Stimulated activated naive CD8-positive, alpha-beta T cell treated with anti-CD3 and anti-CD28 coated beads, Interleukin-15, Interleukin-2, amounts not matched to agents 100 ng/mL and 50 ng/mL, for 24 hours (primary cell): ENCODE measurements around the gene PDZD2.

ENCODE experiments used
- H3K27ac Mint-ChIP-seq: one replicate; pipeline ENCODE4 v1.8.0; 2021; ENCODE audit warnings: mild to moderate bottlenecking, mixed read lengths
- H3K27me3 Mint-ChIP-seq: one replicate; pipeline ENCODE4 v1.8.0; 2021; ENCODE audit warnings: mixed read lengths
- H3K36me3 Mint-ChIP-seq: one replicate; pipeline ENCODE4 v1.8.0; 2021; ENCODE audit warnings: low read depth, mixed read lengths
- H3K4me1 Mint-ChIP-seq: one replicate; pipeline ENCODE4 v1.8.0; 2021; ENCODE audit warnings: low read depth, mixed read lengths
- H3K4me3 Mint-ChIP-seq: one replicate; pipeline ENCODE4 v1.8.0; 2021; ENCODE audit warnings: mild to moderate bottlenecking, mixed read lengths
- H3K9me3 Mint-ChIP-seq: one replicate; pipeline ENCODE4 v1.8.0; 2021; ENCODE audit warnings: mixed read lengths

The PDZD2 gene

DNA sequence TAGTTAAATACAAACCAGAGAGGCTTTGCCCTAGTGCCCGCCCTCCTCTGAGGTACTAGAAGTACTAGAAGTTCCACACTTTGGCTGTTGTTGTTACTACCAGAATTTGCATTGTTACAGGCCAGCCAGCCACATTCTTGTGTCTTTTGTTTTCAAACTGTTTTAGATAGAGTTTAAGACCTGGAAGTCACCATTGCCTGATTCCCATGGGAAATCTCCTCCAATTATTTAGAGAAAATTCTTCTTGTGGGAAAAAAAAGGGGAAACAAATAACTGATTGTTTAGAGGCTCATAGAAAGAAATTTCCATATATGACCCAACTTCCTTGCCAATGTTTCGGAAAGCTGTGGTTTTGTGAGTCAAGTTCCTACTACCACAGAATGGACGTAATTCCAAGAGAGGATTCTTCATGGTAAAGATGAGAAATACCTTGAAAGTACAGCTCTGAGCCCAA, 282.9 kb downstream of the PDZD2 start:
- H3K27ac Mint-ChIP-seq: no peak overlapping the region
- H3K4me1 Mint-ChIP-seq: no peaks in the 10 kb centered on the region
- H3K27me3 Mint-ChIP-seq: no peaks in the 10 kb centered on the region
- H3K9me3 Mint-ChIP-seq: no peaks in the 10 kb centered on the region
- no peak overlapping the region for H3K4me3 Mint-ChIP-seq
- H3K36me3 Mint-ChIP-seq: no peaks in the 10 kb centered on the region

DNA sequence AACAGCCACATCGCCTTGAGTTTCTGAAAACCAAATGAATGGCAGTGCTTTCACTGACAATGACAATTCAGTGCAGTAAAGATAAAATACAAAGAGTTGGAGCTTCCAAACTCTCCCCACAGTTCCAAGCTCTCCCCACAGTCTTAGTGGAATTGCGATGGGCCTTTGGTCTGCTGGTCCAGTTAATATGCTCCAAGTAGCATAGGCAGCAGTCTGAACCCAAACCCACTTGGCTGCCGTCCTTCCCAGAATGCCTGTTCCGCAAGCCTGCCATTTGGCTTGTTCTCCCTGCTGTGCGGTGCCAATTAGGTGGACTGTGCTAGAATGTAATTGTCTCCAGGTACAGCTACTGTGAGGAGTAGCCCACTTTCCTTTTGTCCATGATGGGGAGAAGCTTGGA, 285.1 kb downstream of the PDZD2 start:
- Mint-ChIP-seq H3K36me3 (no peaks in the 10 kb centered on the region), H3K4me1 (no peaks in the 10 kb centered on the region), H3K4me3 (no peak overlapping the region), H3K27ac (no peak overlapping the region), H3K27me3 (no peaks in the 10 kb centered on the region), H3K9me3 (no peaks in the 10 kb centered on the region)

DNA sequence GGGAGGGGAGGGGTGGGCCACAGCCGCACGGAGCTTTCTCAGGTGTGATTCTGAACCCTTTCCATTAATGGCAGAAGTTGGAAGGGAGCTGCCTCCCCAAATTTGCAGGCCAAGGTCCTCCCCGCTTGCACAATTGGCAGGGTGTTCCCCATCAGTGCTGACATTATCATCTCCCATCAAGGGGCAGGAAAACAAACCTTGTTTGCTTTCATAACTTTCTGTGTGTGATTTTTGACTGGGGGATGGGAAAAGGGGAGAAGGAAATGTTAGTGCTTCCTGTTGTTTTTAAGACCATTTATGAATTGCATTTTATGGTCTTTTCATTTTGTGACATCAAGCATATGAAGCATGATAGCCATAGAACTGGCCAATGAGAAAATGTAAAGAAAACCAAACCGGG, 292.9 kb downstream of the PDZD2 start:
- H3K4me1 Mint-ChIP-seq: no peaks in the 10 kb centered on the region
- H3K9me3 Mint-ChIP-seq: no peaks in the 10 kb centered on the region
- no peak overlapping the region for H3K4me3 Mint-ChIP-seq
- H3K27me3 Mint-ChIP-seq: no peaks in the 10 kb centered on the region
- H3K27ac Mint-ChIP-seq: no peak overlapping the region
- H3K36me3 Mint-ChIP-seq: no peaks in the 10 kb centered on the region

DNA sequence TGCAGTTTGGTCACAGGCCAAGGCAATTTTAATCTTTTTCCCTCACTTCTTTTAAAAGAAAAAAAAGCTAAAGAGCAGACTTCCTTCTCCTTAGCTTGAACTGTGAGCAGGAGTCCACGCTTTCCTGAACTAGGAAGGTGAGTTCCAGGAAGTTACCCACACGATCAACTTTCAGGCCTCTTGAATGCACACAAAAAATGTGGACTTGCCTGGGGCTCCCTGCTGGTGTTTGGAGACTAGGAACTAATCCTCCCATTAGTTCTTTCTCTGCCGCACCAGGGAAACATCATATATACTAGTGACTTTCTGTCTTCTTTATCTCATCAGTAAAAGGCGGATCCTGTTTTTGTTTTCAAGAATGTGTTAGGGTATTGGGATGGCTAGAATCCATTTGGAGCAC, 295.2 kb downstream of the PDZD2 start:
- no peak overlapping the region for H3K4me3 Mint-ChIP-seq
- peaks cover 3% of the 10 kb centered on the region for H3K9me3 Mint-ChIP-seq
- no peaks in the 10 kb centered on the region for H3K4me1 Mint-ChIP-seq
- H3K27me3 Mint-ChIP-seq: no peaks in the 10 kb centered on the region
- no peak overlapping the region for H3K27ac Mint-ChIP-seq
- no peaks in the 10 kb centered on the region for H3K36me3 Mint-ChIP-seq

DNA sequence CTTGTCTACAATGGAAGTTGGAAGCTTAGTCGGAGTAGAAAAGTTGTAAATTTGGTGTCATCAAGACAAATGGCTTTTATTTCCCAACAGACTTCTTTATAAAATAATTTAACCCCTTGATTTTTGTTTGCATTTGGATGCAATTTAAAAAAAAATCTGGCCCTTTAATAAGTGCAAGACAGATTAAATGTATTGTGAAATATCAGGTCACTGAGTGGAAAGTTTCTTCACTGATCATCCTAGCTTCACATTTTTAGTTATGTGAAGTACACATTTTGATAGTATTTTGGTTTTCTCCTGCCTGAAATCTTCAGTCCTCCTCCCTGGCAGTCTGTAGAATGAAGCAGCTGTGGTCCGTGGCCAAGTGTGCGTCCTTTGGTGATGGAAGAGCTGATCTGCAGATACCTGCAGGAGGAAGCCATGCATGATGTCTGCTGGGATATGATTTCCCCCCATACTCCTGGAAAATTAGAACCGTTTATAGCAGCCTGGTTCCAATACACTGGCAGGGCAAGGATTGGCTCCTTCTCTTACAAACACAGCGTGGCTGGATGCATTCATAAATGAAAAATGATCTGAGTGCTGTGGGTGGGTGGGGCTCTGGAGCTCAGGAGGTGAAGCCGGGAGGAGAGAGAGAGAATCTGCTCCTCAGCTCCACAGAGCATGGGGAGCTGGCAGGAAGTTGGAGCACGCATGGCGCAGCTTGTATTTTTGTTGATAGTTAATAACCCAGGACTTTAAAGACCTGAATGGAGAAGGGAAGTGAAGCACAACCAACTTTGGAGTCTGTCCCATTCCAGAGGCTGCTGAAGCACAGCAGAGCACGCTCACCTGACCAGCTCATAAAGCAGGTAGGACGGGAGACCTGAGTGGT, 296.8 kb downstream of the PDZD2 start:
- no peaks in the 10 kb centered on the region for H3K36me3 Mint-ChIP-seq
- H3K27ac Mint-ChIP-seq: no peak overlapping the region
- H3K9me3 Mint-ChIP-seq: peaks cover 3% of the 10 kb centered on the region
- no peak overlapping the region for H3K4me3 Mint-ChIP-seq
- no peaks in the 10 kb centered on the region for H3K4me1 Mint-ChIP-seq
- H3K27me3 Mint-ChIP-seq: no peaks in the 10 kb centered on the region

DNA sequence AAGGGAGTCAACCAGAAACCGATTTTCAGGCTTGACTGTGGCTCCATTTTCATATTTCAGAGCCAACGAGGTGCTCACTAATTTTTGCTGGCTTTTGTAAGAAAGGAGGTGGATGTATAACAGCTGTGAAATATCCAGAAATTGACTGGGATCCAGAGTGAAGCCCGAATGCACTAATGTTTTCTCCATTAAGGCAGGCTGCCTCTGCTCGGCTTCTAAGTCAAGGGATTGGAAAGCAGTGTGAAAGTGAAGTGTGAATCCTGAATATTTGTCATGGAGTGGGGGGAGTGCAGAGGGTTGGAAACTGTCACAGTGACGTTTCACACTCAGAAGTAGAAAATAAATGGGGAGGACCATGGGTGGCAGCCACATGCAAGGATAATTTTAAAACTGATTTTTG, 297.8 kb downstream of the PDZD2 start:
- Mint-ChIP-seq H3K4me1 (no peaks in the 10 kb centered on the region), H3K9me3 (peaks cover 3% of the 10 kb centered on the region), H3K36me3 (no peaks in the 10 kb centered on the region), H3K27me3 (no peaks in the 10 kb centered on the region), H3K4me3 (no peak overlapping the region), H3K27ac (no peak overlapping the region)

DNA sequence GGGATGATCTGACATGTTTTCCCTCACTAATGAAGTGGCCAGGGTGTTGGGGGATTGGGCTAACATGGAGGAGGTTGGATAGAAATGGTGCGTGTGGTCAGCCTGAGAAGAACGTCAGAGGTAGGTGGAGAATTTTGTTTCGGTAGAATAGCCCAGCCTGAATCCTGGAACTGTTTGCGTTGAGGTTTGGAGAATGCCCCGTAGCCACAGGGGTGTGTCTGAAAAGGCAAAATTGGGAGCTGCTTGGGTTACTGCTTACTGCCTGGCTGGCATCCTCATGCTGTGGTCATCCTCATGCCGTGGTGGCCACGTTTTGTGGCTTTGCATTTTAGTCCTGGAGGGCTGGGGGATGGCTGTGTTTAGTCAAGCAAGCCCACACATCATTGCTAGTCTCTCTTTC, 298.3 kb downstream of the PDZD2 start:
- Mint-ChIP-seq H3K27ac (no peak overlapping the region), H3K27me3 (no peaks in the 10 kb centered on the region), H3K4me3 (no peak overlapping the region), H3K36me3 (no peaks in the 10 kb centered on the region), H3K9me3 (peaks cover 3% of the 10 kb centered on the region), H3K4me1 (no peaks in the 10 kb centered on the region)

DNA sequence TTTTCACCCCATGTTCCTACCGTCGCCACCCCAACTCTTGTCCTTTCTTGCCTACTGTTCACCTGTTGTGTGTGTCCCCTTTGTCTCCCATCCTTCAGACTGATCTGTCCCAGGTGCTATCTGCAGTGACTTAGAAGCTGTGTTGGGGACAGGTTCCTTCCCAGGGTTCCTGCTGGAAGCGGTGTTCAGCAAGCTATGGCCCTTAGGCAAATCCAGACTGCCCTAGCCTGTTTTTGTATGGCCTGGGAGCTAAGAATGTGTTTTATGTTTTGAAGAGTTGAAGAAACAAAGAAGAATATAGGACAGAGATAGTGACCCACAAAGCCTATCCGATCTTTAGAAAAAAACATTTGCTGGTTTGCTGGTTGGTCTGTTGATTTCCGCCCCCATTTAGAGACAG, 298.8 kb downstream of the PDZD2 start:
- no peak overlapping the region for H3K4me3 Mint-ChIP-seq
- no peaks in the 10 kb centered on the region for H3K36me3 Mint-ChIP-seq
- no peaks in the 10 kb centered on the region for H3K27me3 Mint-ChIP-seq
- H3K4me1 Mint-ChIP-seq: no peaks in the 10 kb centered on the region
- peaks cover 3% of the 10 kb centered on the region for H3K9me3 Mint-ChIP-seq
- no peak overlapping the region for H3K27ac Mint-ChIP-seq

DNA sequence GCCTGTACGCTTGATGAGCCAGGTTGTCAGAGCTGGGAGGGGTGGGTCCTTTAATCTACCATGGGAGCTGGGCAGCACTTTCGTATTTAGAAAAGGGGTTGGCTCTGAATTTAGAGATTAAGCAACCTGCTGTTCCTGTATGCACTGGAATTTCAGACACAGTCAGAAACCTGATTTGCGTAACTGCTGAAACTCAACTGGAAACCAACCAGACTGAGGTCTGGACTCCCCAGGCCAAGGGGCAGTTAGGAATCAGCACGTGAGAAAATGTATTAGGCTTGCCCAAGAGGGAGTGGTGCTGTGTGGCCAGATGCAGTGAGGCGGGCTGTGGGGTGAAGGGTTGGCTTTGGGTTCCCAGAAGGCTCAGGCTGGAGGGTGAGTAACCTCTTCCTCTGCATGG, 300.2 kb downstream of the PDZD2 start:
- H3K9me3 Mint-ChIP-seq: peaks cover 3% of the 10 kb centered on the region
- no peak overlapping the region for H3K4me3 Mint-ChIP-seq
- no peaks in the 10 kb centered on the region for H3K4me1 Mint-ChIP-seq
- no peaks in the 10 kb centered on the region for H3K27me3 Mint-ChIP-seq
- H3K27ac Mint-ChIP-seq: no peak overlapping the region
- H3K36me3 Mint-ChIP-seq: no peaks in the 10 kb centered on the region

DNA sequence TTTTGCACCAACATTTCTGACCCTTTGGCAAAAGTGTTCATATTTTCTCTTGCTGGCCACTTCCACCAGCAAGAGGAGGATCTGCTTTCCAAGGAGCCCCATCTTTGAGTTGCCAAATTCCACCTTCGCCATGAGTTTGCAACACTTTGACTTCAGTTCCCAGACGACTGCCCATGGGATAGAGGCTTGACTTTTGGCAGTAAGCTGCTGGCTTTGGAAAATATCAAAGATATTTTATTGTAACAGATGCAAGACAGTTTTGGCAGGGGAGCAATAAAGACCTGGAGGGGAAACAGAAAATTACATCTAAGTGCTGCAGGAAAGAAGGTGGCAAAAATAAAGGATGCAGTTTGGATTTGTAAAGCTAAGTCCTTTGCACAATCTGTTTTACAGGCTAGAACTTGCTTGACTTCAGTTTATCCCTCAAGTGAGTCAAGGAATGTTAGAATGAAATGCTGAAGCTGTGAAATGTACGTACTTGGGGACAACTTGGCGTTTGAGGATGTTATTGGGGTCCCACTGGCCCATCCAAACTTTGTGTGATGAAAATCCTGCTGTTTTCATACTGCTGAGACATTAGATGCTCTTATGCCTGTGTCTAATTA, 302.3 kb downstream of the PDZD2 start:
- Mint-ChIP-seq H3K4me1 (no peaks in the 10 kb centered on the region), H3K27me3 (no peaks in the 10 kb centered on the region), H3K27ac (no peak overlapping the region), H3K9me3 (peaks cover 3% of the 10 kb centered on the region), H3K36me3 (no peaks in the 10 kb centered on the region), H3K4me3 (no peak overlapping the region)

DNA sequence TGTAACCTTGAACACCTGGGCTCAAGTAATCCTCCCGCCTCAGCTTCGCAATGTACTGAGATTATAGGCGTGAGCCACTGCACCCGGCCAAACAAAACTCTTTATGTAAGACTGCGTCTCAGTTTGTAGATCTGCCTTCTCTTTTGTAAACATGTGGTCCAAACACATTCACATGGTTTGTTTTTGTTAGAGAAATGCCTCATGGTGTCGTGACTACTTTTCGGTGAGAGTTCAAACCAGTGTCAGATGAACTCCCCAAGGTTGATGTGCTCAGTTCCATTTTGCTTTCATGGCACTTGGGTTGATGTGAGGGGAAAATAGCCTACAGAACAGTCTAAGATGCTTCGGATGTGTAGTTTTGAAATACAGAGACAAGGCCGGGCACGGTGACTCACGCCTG, 303.6 kb downstream of the PDZD2 start:
- no peaks in the 10 kb centered on the region for H3K4me1 Mint-ChIP-seq
- H3K9me3 Mint-ChIP-seq: peaks cover 3% of the 10 kb centered on the region
- H3K4me3 Mint-ChIP-seq: no peak overlapping the region
- H3K27me3 Mint-ChIP-seq: no peaks in the 10 kb centered on the region
- H3K36me3 Mint-ChIP-seq: no peaks in the 10 kb centered on the region
- no peak overlapping the region for H3K27ac Mint-ChIP-seq

DNA sequence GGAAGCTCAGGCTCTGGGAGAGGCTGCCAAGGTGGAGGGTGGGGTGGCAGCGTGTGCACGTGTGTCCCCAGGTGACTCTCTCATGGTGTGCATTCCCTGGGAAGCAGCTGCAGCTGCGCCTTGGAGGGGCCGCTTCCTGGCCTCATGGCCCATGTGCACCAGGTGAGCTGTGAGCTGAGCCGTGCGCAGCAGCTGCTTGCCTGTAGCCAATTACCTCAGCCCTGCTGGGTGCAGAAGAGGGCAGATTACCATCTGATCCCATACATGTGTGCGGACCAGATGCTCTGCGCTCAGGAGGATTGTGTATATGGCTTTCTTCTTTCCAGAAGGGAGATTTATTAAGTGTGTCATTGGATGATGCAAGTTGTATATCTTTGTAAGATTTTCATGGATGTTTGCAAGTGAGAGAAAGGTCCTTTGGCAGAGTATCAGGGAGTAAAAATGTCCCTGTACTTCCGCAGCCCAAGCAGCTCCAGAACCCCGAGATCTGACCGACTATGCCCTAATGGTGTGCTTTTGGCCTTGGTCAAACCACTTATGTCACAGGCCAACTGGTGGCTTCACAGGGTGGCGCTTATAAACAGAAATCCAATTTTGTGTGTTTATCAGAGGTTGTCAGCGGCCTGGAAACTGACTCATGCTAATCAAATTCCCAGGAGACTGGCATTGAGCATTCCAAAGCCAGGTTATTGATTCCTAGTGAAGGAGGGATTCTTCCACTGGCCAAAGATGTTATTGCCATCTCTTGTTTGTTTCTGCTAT, 305.9 kb downstream of the PDZD2 start:
- Mint-ChIP-seq H3K9me3 (no peaks in the 10 kb centered on the region), H3K27ac (no peak overlapping the region), H3K36me3 (no peaks in the 10 kb centered on the region), H3K27me3 (no peaks in the 10 kb centered on the region), H3K4me1 (no peaks in the 10 kb centered on the region), H3K4me3 (no peak overlapping the region)

DNA sequence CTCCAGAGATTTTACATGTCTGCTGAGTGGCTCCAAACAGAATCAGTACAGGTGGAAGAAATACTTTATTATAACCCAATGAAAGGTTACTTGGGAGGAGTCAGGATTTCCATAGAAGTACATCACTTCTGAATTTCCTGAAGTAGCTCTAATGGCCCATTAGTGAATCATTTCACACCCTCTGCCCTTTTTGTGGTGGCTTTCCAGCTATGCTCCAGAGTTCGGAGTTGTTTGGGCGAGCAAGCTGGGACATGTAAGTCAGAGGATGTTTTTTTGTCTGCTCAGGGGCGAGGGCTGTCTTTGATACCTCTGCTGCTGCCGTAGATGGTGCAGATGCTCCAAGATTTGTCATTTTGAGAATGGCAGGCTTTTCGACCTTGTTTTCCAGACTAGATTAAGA, 309.1 kb downstream of the PDZD2 start:
- Mint-ChIP-seq H3K36me3 (no peaks in the 10 kb centered on the region), H3K27ac (no peak overlapping the region), H3K27me3 (no peaks in the 10 kb centered on the region), H3K4me1 (no peaks in the 10 kb centered on the region), H3K9me3 (no peaks in the 10 kb centered on the region), H3K4me3 (no peak overlapping the region)

DNA sequence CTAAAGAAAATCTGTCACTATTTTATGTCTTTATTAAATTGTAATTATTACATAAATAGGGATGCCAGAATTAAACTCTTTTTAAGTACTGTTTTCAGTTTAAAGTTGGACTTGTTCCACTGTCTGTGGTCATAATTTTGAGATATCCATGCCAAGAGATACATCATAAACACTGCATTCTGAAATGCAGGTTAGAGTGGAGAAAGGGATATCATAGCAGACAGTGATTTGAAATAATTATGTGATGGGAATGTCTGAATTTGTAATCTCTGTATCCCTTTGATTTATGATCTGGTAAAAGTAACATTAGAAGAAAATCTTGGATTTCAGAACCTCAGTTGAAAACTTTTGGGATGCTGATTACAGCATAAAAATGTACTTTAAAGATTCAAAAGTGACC, 313.1 kb downstream of the PDZD2 start:
- no peaks in the 10 kb centered on the region for H3K27me3 Mint-ChIP-seq
- no peak overlapping the region for H3K27ac Mint-ChIP-seq
- H3K36me3 Mint-ChIP-seq: no peaks in the 10 kb centered on the region
- no peaks in the 10 kb centered on the region for H3K9me3 Mint-ChIP-seq
- no peak overlapping the region for H3K4me3 Mint-ChIP-seq
- H3K4me1 Mint-ChIP-seq: no peaks in the 10 kb centered on the region

DNA sequence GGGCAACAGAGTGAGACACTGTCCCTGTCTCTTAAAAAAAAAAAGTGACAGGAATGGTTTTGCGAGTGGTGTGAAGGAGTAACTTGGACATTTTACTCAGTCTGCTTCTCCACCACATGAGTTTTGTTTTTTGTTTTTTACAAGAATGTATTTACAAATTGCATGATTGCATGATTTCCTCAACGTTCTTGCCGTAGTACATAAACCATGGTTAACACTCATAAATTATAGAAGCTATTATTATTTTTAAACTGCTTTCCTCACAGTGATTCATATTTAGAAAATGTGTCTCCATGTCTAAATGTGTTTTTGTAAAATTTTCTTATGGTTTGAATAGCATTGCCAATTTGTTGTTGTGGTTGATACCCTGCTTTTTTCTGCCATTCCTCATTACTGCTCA, 315.2 kb downstream of the PDZD2 start:
- H3K4me1 Mint-ChIP-seq: no peaks in the 10 kb centered on the region
- no peaks in the 10 kb centered on the region for H3K9me3 Mint-ChIP-seq
- H3K27ac Mint-ChIP-seq: no peak overlapping the region
- no peaks in the 10 kb centered on the region for H3K27me3 Mint-ChIP-seq
- H3K36me3 Mint-ChIP-seq: no peaks in the 10 kb centered on the region
- H3K4me3 Mint-ChIP-seq: no peak overlapping the region
